ENCODE data around the gene CDH11. TPM values are rescaled to one million over a fixed set of nuclear protein-coding genes. Genes with fewer than 3 reads are reported as not detected.

Gene CDH11
- total and polyA plus RNA-seq, 2 experiments from 2014 or later = 3.5 to 19.6 TPM

DNA sequence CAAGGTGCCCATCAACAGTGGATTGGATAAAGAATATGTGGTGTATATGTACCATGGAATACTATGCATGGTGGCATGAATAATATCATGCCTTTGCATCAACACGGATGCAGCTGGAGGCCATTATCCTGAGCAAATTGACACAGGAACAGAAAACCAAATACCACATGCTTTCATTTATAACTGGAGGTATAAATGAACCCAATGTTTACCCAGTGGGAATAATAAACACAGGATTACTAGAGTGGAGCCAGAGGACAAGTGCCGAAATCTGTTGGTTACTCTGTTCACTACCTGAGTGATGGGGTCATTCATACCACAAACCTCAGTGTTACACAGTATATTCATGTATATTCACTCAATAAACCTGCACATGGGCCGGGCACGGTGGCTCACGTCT, 125.2 kb downstream of the CDH11 start (continued):
- TF ChIP-seq, protein P1, sequence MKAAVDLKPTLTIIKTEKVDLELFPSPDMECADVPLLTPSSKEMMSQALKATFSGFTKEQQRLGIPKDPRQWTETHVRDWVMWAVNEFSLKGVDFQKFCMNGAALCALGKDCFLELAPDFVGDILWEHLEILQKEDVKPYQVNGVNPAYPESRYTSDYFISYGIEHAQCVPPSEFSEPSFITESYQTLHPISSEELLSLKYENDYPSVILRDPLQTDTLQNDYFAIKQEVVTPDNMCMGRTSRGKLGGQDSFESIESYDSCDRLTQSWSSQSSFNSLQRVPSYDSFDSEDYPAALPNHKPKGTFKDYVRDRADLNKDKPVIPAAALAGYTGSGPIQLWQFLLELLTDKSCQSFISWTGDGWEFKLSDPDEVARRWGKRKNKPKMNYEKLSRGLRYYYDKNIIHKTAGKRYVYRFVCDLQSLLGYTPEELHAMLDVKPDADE (IDR thresholded peaks at IDR 0.05) = no peak
- no peak for TF ChIP-seq STAT1 (IDR thresholded peaks at IDR 0.05; ENCODE audit: unreplicated experiment)
- TF ChIP-seq CREB1 (CRISPR knock-in tag; IDR thresholded peaks at IDR 0.05; ENCODE audit: low read depth) = no peak
- no peak for TF ChIP-seq EZH2phosphoT487 (IDR thresholded peaks at IDR 0.05; ENCODE audit: unreplicated experiment)
- no peak for TF ChIP-seq ZNF331 (CRISPR knock-in tag; IDR thresholded peaks at IDR 0.05; ENCODE audit: low read depth)
- TF ChIP-seq, protein P2, sequence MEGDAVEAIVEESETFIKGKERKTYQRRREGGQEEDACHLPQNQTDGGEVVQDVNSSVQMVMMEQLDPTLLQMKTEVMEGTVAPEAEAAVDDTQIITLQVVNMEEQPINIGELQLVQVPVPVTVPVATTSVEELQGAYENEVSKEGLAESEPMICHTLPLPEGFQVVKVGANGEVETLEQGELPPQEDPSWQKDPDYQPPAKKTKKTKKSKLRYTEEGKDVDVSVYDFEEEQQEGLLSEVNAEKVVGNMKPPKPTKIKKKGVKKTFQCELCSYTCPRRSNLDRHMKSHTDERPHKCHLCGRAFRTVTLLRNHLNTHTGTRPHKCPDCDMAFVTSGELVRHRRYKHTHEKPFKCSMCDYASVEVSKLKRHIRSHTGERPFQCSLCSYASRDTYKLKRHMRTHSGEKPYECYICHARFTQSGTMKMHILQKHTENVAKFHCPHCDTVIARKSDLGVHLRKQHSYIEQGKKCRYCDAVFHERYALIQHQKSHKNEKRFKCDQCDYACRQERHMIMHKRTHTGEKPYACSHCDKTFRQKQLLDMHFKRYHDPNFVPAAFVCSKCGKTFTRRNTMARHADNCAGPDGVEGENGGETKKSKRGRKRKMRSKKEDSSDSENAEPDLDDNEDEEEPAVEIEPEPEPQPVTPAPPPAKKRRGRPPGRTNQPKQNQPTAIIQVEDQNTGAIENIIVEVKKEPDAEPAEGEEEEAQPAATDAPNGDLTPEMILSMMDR (conservative IDR thresholded peaks at IDR 0.05; ENCODE audit: low read depth in 2 of 2) = no peak
- no peak for TF ChIP-seq POLR2AphosphoS5 (IDR thresholded peaks at IDR 0.05; ENCODE audit: low read depth)
- TF ChIP-seq NANOG (IDR thresholded peaks at IDR 0.05; ENCODE audit: borderline replicate concordance) = no peak
- no peak for TF ChIP-seq JUNB (IDR thresholded peaks at IDR 0.05; ENCODE audit: unreplicated experiment)
- TF ChIP-seq ZNF114 (CRISPR knock-in tag; IDR thresholded peaks at IDR 0.05) = no peak

DNA sequence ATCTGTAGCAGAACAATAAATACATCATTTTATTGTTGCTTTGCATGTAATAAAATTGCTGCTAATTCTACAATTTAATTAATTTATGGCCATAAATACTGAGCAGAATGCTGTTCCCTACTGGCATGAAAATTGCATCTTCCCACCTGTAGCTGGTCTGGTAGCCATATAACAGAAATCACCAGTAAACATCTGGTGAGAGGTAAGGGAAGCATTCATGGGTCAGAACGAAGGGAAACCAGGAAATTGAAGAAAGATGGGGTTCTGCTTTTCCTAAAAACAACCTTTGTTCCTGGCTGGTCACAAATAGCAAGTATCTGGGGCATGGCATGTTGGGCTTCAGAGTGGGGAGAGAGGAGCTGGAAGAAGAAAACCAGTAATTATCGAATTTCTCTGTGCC, 128.4 kb downstream of the CDH11 start:
- DNase-seq (ENCODE audit: low spot score) (no peak), ATAC-seq (no peak)
- Mint-ChIP-seq H3K36me3 (ENCODE audit: low read depth) (no peaks in the 10 kb centered on the region), H3K27ac (no peak overlapping the region), H3K4me1 (peaks cover 4% of the 10 kb centered on the region; the same call in 2 of the 3 replicates), H3K4me3 (no peak overlapping the region), H3K27me3 (ENCODE audit: insufficient read depth, low read depth, poor library complexity) (peaks cover 3% of the 10 kb centered on the region), H3K9me3 (no peaks in the 10 kb centered on the region)
- Histone ChIP-seq H4K20me1 (replicated peaks; ENCODE audit: insufficient read depth) (no peaks in the 10 kb centered on the region), H3K36me3 (ENCODE audit: insufficient read depth) (no peaks in the 10 kb centered on the region), H3K4me2 (no peak overlapping the region), H3K27me3 (ENCODE audit: insufficient read depth) (no peaks in the 10 kb centered on the region), H3K27ac (ENCODE audit: low read depth) (no peak overlapping the region), H3F3A (replicated peaks; ENCODE audit: low read depth) (no peaks in the 10 kb centered on the region), H3K9me2 (ENCODE audit: insufficient read depth) (no peaks in the 10 kb centered on the region), H2AFZ (no peak overlapping the region), H3K4me3 (no peak overlapping the region), H3K4me1 (ENCODE audit: insufficient read depth) (no peaks in the 10 kb centered on the region), H3K79me2 (replicated peaks; ENCODE audit: insufficient read depth) (no peaks in the 10 kb centered on the region)
- TF ChIP-seq, protein P3, sequence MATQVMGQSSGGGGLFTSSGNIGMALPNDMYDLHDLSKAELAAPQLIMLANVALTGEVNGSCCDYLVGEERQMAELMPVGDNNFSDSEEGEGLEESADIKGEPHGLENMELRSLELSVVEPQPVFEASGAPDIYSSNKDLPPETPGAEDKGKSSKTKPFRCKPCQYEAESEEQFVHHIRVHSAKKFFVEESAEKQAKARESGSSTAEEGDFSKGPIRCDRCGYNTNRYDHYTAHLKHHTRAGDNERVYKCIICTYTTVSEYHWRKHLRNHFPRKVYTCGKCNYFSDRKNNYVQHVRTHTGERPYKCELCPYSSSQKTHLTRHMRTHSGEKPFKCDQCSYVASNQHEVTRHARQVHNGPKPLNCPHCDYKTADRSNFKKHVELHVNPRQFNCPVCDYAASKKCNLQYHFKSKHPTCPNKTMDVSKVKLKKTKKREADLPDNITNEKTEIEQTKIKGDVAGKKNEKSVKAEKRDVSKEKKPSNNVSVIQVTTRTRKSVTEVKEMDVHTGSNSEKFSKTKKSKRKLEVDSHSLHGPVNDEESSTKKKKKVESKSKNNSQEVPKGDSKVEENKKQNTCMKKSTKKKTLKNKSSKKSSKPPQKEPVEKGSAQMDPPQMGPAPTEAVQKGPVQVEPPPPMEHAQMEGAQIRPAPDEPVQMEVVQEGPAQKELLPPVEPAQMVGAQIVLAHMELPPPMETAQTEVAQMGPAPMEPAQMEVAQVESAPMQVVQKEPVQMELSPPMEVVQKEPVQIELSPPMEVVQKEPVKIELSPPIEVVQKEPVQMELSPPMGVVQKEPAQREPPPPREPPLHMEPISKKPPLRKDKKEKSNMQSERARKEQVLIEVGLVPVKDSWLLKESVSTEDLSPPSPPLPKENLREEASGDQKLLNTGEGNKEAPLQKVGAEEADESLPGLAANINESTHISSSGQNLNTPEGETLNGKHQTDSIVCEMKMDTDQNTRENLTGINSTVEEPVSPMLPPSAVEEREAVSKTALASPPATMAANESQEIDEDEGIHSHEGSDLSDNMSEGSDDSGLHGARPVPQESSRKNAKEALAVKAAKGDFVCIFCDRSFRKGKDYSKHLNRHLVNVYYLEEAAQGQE (IDR thresholded peaks at IDR 0.05; ENCODE audit: unreplicated experiment) = no peak
- TF ChIP-seq ZNF114 (CRISPR knock-in tag; IDR thresholded peaks at IDR 0.05) = no peak
- TF ChIP-seq STAT1 (IDR thresholded peaks at IDR 0.05; ENCODE audit: unreplicated experiment) = no peak
